ENCODE results near the gene EIF3B. TPM values are rescaled to one million over a fixed set of nuclear protein-coding genes. Genes with fewer than 3 reads are reported as not detected.

The EIF3B gene
- total RNA-seq, 1 experiment from 2014 or later = 306 TPM

DNA sequence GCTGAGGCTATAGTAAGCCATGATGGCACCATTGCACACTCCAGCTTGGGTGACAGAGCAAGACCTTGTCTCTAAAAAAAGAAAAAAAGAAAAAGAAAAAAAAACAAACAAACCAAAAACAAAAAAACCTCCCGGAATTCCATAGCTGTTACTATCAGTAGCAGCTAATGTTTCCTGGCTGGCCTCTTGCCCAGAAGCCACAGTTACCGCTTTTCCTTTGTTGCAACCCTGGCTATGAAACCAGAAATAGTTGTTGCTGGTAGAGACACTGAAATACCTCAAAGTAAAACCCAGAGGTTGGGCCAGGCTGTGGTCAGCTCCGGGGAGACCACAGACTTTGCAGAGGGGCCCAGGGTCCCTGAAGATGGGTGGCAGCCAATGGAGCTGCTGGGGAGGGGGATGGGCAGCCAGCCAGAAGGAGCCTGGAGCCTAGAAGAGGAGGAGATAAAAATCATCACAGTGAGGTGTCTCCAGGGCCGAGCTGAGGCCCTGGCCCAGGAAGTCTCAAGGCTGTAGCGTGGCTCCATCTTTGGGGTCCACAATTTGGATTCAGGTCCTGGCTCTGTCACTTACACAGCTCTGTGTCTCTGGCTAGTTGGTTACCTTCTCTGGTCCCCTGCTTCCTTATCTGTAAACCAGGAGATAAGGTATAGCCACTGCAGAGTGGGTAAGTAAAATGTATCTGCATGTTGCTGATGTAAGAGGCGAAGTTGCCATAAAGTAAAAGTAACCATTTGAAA, 45.4 kb downstream of the EIF3B start:
- Histone ChIP-seq H3K4me1 (peaks cover 6% of the 10 kb centered on the region; the same call in 1 of the 2 replicates), H3K4me3 (ENCODE audit: low read depth, low read length) (no peak overlapping the region), H3K36me3 (ENCODE audit: control insufficient read depth, insufficient read depth, low read length) (no peaks in the 10 kb centered on the region), H3K9me3 (no peaks in the 10 kb centered on the region), H3K27me3 (replicated peaks; ENCODE audit: control insufficient read depth, insufficient read depth, low read length) (no peaks in the 10 kb centered on the region)
- Mint-ChIP-seq H3K4me3 (ENCODE audit: unreplicated experiment) (no peak overlapping the region), H3K27me3 (ENCODE audit: insufficient read depth, unreplicated experiment) (no peaks in the 10 kb centered on the region), H3K36me3 (ENCODE audit: insufficient read depth, unreplicated experiment) (peaks cover 11% of the 10 kb centered on the region), H3K9me3 (ENCODE audit: unreplicated experiment) (no peaks in the 10 kb centered on the region), H3K4me1 (ENCODE audit: low read depth, unreplicated experiment) (peaks cover 9% of the 10 kb centered on the region), H3K27ac (ENCODE audit: unreplicated experiment) (no peak overlapping the region)
- DNase-seq = no peak
- no TSS peak for BruUV-seq (replicated peaks)
- ChIA-PET CTCF (interaction anchor here (0.5 to 1.3 kb wide), 2 partner anchors 21 to 69 kb away, joined by 4 to 5 read pairs; no protein-coding TSS in a partner anchor), POLR2A (interaction anchor here (0.5 kb wide), 1 partner anchor 44 kb away, joined by 3 read pairs; no protein-coding TSS in a partner anchor)
- intact Hi-C loops (cut with micrococcal nuclease; ENCODE audit: unreplicated experiment) = loop anchor here (10.0 kb wide), 1 partner anchor 155 kb away; the partner anchor contains the start of genes BRAT1 and IQCE
- TF ChIP-seq, protein P1, sequence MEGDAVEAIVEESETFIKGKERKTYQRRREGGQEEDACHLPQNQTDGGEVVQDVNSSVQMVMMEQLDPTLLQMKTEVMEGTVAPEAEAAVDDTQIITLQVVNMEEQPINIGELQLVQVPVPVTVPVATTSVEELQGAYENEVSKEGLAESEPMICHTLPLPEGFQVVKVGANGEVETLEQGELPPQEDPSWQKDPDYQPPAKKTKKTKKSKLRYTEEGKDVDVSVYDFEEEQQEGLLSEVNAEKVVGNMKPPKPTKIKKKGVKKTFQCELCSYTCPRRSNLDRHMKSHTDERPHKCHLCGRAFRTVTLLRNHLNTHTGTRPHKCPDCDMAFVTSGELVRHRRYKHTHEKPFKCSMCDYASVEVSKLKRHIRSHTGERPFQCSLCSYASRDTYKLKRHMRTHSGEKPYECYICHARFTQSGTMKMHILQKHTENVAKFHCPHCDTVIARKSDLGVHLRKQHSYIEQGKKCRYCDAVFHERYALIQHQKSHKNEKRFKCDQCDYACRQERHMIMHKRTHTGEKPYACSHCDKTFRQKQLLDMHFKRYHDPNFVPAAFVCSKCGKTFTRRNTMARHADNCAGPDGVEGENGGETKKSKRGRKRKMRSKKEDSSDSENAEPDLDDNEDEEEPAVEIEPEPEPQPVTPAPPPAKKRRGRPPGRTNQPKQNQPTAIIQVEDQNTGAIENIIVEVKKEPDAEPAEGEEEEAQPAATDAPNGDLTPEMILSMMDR (IDR thresholded peaks at IDR 0.05; ENCODE audit: insufficient read depth in 1 of 2, low read depth in 1 of 2, low read length in 1 of 2, severe bottlenecking in 1 of 2, unreplicated experiment in 1 of 2) = no peak

DNA sequence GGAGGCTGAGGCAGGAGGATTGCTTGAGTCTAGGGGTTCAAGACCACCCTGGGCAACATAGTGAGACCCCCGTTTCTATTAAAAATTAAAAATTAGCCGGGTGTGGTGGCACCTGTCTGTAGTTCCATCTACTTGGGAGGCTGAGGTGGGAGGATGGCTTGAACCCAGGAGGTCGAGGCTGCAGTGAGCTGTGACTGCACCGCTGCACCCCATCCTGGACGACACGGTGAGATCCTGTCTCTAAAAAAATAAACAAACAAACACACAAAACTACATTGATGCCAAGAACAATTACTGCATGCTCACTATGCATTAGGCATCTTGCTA, 48.0 kb downstream of the EIF3B start:
- POLR2A ChIA-PET = interaction anchor here (1.0 kb wide), 2 partner anchors 49 to 170 kb away, joined by 3 to 6 read pairs; partner anchors contain the start of genes EIF3B and MAD1L1
- H3K4me1 ChIP-seq = peaks cover 6% of the 10 kb centered on the region; the same call in 1 of the 2 replicates
- H3K9me3 Mint-ChIP-seq (ENCODE audit: unreplicated experiment) = no peaks in the 10 kb centered on the region
- H3K4me1 Mint-ChIP-seq (ENCODE audit: low read depth, unreplicated experiment) = peaks cover 16% of the 10 kb centered on the region
- H3K27me3 ChIP-seq (replicated peaks; ENCODE audit: control insufficient read depth, insufficient read depth, low read length) = no peaks in the 10 kb centered on the region
- intact Hi-C loops (cut with micrococcal nuclease; ENCODE audit: unreplicated experiment) = loop anchor here (2.0 to 10.0 kb wide), 2 partner anchors 38 to 152 kb away; partner anchors contain the start of genes BRAT1 and IQCE
- TF ChIP-seq, protein P1 (IDR thresholded peaks at IDR 0.05; ENCODE audit: insufficient read depth in 1 of 2, low read depth in 1 of 2, low read length in 1 of 2, severe bottlenecking in 1 of 2, unreplicated experiment in 1 of 2) = no peak
- no peaks in the 10 kb centered on the region for H3K27me3 Mint-ChIP-seq (ENCODE audit: insufficient read depth, unreplicated experiment)
- H3K4me3 Mint-ChIP-seq (ENCODE audit: unreplicated experiment) = peak overlapping the region; percentile 76
- H3K27ac Mint-ChIP-seq (ENCODE audit: unreplicated experiment) = no peak overlapping the region
- peaks cover 17% of the 10 kb centered on the region for H3K36me3 Mint-ChIP-seq (ENCODE audit: insufficient read depth, unreplicated experiment)
- H3K9me3 ChIP-seq = no peaks in the 10 kb centered on the region
- TSS peak; percentile 89 for BruUV-seq (replicated peaks)
- DNase-seq = no peak
- CTCF ChIA-PET = interaction anchor here (0.9 to 1.9 kb wide), 3 partner anchors 38 to 49 kb away, joined by 3 to 5 read pairs (median 3); no protein-coding TSS in a partner anchor
- peak overlapping the region; percentile 73 for H3K4me3 ChIP-seq (ENCODE audit: low read depth, low read length)
- H3K36me3 ChIP-seq (ENCODE audit: control insufficient read depth, insufficient read depth, low read length) = no peaks in the 10 kb centered on the region

DNA sequence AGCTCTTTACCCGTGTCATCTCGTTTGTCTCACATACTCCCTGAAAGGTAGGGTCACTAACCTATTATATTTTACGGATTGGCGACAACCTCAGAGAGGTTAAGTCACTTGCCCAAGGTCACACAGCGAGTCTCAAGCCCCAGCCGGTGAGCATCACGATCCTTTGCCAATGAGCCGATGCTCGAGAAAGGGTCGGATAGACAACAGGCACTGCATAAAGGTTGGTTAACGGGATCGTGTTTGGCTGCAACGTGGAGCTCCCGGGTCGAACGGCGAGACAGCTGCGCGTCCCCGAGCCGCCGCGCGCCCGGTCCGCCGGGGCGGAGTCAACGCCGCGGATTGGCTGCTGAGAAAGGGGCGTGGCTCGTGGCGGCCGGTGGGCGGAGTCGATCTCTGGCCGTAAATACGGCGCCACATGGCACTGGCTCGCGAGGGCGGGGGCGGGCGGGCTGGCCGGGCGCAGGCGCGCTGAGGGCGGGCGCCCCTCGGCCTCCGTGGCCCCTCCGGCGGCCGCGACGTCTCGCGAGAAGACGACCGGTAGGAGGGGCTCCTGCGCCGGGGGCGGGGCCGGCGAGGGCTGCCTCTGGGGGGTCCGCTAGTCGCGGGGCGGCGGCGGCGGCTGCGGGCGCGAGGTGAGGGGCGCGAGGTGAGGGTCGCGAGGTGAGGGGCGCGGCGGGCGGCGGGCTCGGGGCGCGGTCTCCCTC, 48.5 kb downstream of the EIF3B start, which contains the start of gene CHST12:
CHST12 (plus strand) TSS at position 598 of the 704 bp plus-strand sequence. CDS start 29,029 bp downstream, outside the sequence.
- BruUV-seq (replicated peaks) = no TSS peak
- TF ChIP-seq, protein P1 (IDR thresholded peaks at IDR 0.05; ENCODE audit: insufficient read depth in 1 of 2, low read depth in 1 of 2, low read length in 1 of 2, severe bottlenecking in 1 of 2, unreplicated experiment in 1 of 2) = no peak
- DNase-seq = peak; percentile 95 to 97
- H3K4me1 Mint-ChIP-seq (ENCODE audit: low read depth, unreplicated experiment) = peaks cover 18% of the 10 kb centered on the region
- Histone ChIP-seq H3K36me3 (ENCODE audit: control insufficient read depth, insufficient read depth, low read length) (no peaks in the 10 kb centered on the region), H3K27me3 (replicated peaks; ENCODE audit: control insufficient read depth, insufficient read depth, low read length) (no peaks in the 10 kb centered on the region), H3K4me3 (ENCODE audit: low read depth, low read length) (peak within 1 kb of the TSS; percentile 79), H3K9me3 (no peaks in the 10 kb centered on the region), H3K4me1 (peaks cover 6% of the 10 kb centered on the region; the same call in 1 of the 2 replicates)
- intact Hi-C loops (cut with micrococcal nuclease; ENCODE audit: unreplicated experiment) = loop anchor here (2.0 to 10.0 kb wide), 2 partner anchors 38 to 152 kb away; partner anchors contain the start of genes BRAT1 and IQCE
- H3K27me3 Mint-ChIP-seq (ENCODE audit: insufficient read depth, unreplicated experiment) = no peaks in the 10 kb centered on the region
- ChIA-PET CTCF (interaction anchor here (0.6 to 1.9 kb wide), 5 partner anchors 37 to 68 kb away, joined by 3 to 5 read pairs (median 3); no protein-coding TSS in a partner anchor), POLR2A (interaction anchor here (0.5 to 1.0 kb wide), 5 partner anchors 9 to 171 kb away, joined by 3 to 6 read pairs (median 3); partner anchors contain the start of genes EIF3B and MAD1L1)
- H3K27ac Mint-ChIP-seq (ENCODE audit: unreplicated experiment) = no peak within 1 kb of the TSS
- H3K4me3 Mint-ChIP-seq (ENCODE audit: unreplicated experiment) = peak within 1 kb of the TSS; percentile 76
- H3K9me3 Mint-ChIP-seq (ENCODE audit: unreplicated experiment) = no peaks in the 10 kb centered on the region
- peaks cover 17% of the 10 kb centered on the region for H3K36me3 Mint-ChIP-seq (ENCODE audit: insufficient read depth, unreplicated experiment)

All from Caco-2 (cell line).